ENCODE data around the gene METTL17.
"Not testable (repeated sequence)": the region's sequence is repeated elsewhere in the genome, so short reads cannot be mapped to it uniquely, and the experiment has no call there.

METTL17 gene

GRCh38 chr14:20989787-20990600 lies at the start of gene METTL17:
TSS of gene METTL17 (plus strand) at chr14:20989980. CDS start at chr14:20990003, 23 bp downstream.
- Mint-ChIP-seq H3K4me1 (peaks cover 41% of the 10 kb centered on the region), H3K9me3 (no peaks in the 10 kb centered on the region), H3K36me3 (peaks cover 32% of the 10 kb centered on the region), H3K4me3 (peak within 1 kb of the TSS; percentile 90), H3K27ac (peak within 1 kb of the TSS; percentile 82), H3K27me3 (no peaks in the 10 kb centered on the region)
- peak; percentile 93 for DNase-seq
- CTCF ChIA-PET = interaction anchor here (1.4 kb wide), 1 partner anchor 19 kb away, joined by 8 read pairs; no protein-coding TSS in a partner anchor

- H3K27ac Mint-ChIP-seq, H3K9me3 Mint-ChIP-seq, H3K36me3 Mint-ChIP-seq, DNase-seq, CTCF ChIA-PET, H3K4me1 Mint-ChIP-seq, H3K4me3 Mint-ChIP-seq: not testable (repeated sequence)
- peaks cover 29% of the 10 kb centered on the region for H3K27me3 Mint-ChIP-seq
Measured at GRCh38 chr14:20945146-20945545, 44.6 kb upstream of the METTL17 start.

GRCh38 chr14:20946707-20947106 lies 43.1 kb upstream of the METTL17 start:
- H3K9me3 Mint-ChIP-seq, H3K27ac Mint-ChIP-seq, DNase-seq, H3K36me3 Mint-ChIP-seq, H3K4me1 Mint-ChIP-seq, CTCF ChIA-PET, H3K4me3 Mint-ChIP-seq: not testable (repeated sequence)
- peaks cover 27% of the 10 kb centered on the region for H3K27me3 Mint-ChIP-seq

- CTCF ChIA-PET = interaction anchor here (3.0 kb wide), 1 partner anchor 16 kb away, joined by 13 read pairs; no protein-coding TSS in a partner anchor
- H3K27ac Mint-ChIP-seq, H3K4me3 Mint-ChIP-seq: not testable (repeated sequence)
Measured at GRCh38 chr14:20954736-20955537, 34.8 kb upstream of the METTL17 start, which contains the start of gene RNASE2. TSS of gene RNASE2 (plus strand) at chr14:20955487. CDS start at chr14:20955772, 285 bp downstream.

GRCh38 chr14:20955538-20955873 lies 34.3 kb upstream of the METTL17 start:
- H3K27ac Mint-ChIP-seq, H3K4me3 Mint-ChIP-seq: not testable (repeated sequence)
- CTCF ChIA-PET = interaction anchor here (0.9 to 3.0 kb wide), 2 partner anchors 15 to 82 kb away, joined by 3 to 13 read pairs; no protein-coding TSS in a partner anchor

More at GRCh38 chr14:20954736-20955537, 34.8 kb upstream of the METTL17 start, which contains the start of gene RNASE2:
- not testable (repeated sequence) for H3K36me3 Mint-ChIP-seq, H3K9me3 Mint-ChIP-seq, DNase-seq
- Mint-ChIP-seq H3K27me3 (peaks cover 18% of the 10 kb centered on the region), H3K4me1 (peaks cover 16% of the 10 kb centered on the region)

GRCh38 chr14:20956376-20956976 lies 33.3 kb upstream of the METTL17 start:
- H3K27ac Mint-ChIP-seq = no peak overlapping the region
- no peaks in the 10 kb centered on the region for H3K9me3 Mint-ChIP-seq
- H3K27me3 Mint-ChIP-seq = peaks cover 16% of the 10 kb centered on the region
- H3K4me1 Mint-ChIP-seq = peaks cover 28% of the 10 kb centered on the region
- H3K4me3 Mint-ChIP-seq = no peak overlapping the region
- H3K36me3 Mint-ChIP-seq = no peaks in the 10 kb centered on the region
- no peak for DNase-seq
- CTCF ChIA-PET = interaction anchor here (0.9 to 3.0 kb wide), 3 partner anchors 14 to 97 kb away, joined by 3 to 13 read pairs (median 4); no protein-coding TSS in a partner anchor

More at GRCh38 chr14:20955538-20955873, 34.3 kb upstream of the METTL17 start:
- not testable (repeated sequence) for H3K36me3 Mint-ChIP-seq, H3K9me3 Mint-ChIP-seq, DNase-seq
- Mint-ChIP-seq H3K27me3 (peaks cover 16% of the 10 kb centered on the region), H3K4me1 (peaks cover 19% of the 10 kb centered on the region)

GRCh38 chr14:20958946-20959345 lies 30.8 kb upstream of the METTL17 start:
- not testable (repeated sequence) for H3K27ac Mint-ChIP-seq, H3K36me3 Mint-ChIP-seq, H3K9me3 Mint-ChIP-seq, DNase-seq, H3K4me3 Mint-ChIP-seq
- Mint-ChIP-seq H3K4me1 (peaks cover 31% of the 10 kb centered on the region), H3K27me3 (peaks cover 17% of the 10 kb centered on the region)
- CTCF ChIA-PET = interaction anchor here (2.9 kb wide), 1 partner anchor 12 kb away, joined by 17 read pairs; no protein-coding TSS in a partner anchor

GRCh38 chr14:20969336-20969735 lies 20.4 kb upstream of the METTL17 start:
- H3K27me3 Mint-ChIP-seq = peaks cover 70% of the 10 kb centered on the region
- CTCF ChIA-PET = interaction anchor here (0.7 to 3.5 kb wide), 5 partner anchors 14 to 209 kb away, joined by 3 to 57 read pairs (median 13); partner anchors contain the start of gene RNASE2
- no peaks in the 10 kb centered on the region for H3K9me3 Mint-ChIP-seq
- DNase-seq = no peak
- H3K4me1 Mint-ChIP-seq = peaks cover 16% of the 10 kb centered on the region
- no peak overlapping the region for H3K4me3 Mint-ChIP-seq
- H3K36me3 Mint-ChIP-seq = no peaks in the 10 kb centered on the region
- H3K27ac Mint-ChIP-seq = no peak overlapping the region

- CTCF ChIA-PET = interaction anchor here (0.6 to 3.5 kb wide), 30 partner anchors 8 to 1796 kb away, joined by 3 to 57 read pairs (median 6); partner anchors contain the start of genes OXA1L, RNASE2 and RNASE4
- H3K36me3 Mint-ChIP-seq = no peaks in the 10 kb centered on the region
- no peak for DNase-seq
- peak overlapping the region; percentile 84 for H3K4me3 Mint-ChIP-seq
- peaks cover 16% of the 10 kb centered on the region for H3K4me1 Mint-ChIP-seq
- no peaks in the 10 kb centered on the region for H3K9me3 Mint-ChIP-seq
- peaks cover 63% of the 10 kb centered on the region for H3K27me3 Mint-ChIP-seq
- no peak overlapping the region for H3K27ac Mint-ChIP-seq
Measured at GRCh38 chr14:20970647-20970982, 19.2 kb upstream of the METTL17 start.

- Mint-ChIP-seq H3K4me3 (peak overlapping the region; percentile 84), H3K4me1 (peaks cover 16% of the 10 kb centered on the region), H3K27ac (peak overlapping the region; percentile 39)
Measured at GRCh38 chr14:20970983-20971704, 18.6 kb upstream of the METTL17 start.

GRCh38 chr14:20971705-20972021 lies 18.1 kb upstream of the METTL17 start:
- Mint-ChIP-seq H3K36me3 (no peaks in the 10 kb centered on the region), H3K27me3 (peaks cover 55% of the 10 kb centered on the region), H3K4me1 (peaks cover 16% of the 10 kb centered on the region), H3K4me3 (peak overlapping the region; percentile 84), H3K27ac (no peak overlapping the region), H3K9me3 (no peaks in the 10 kb centered on the region)
- CTCF ChIA-PET = interaction anchor here (0.6 to 3.5 kb wide), 27 partner anchors 7 to 280 kb away, joined by 3 to 57 read pairs (median 7); partner anchors contain the start of gene RNASE2
- no peak for DNase-seq

More at GRCh38 chr14:20970983-20971704, 18.6 kb upstream of the METTL17 start:
- peaks cover 58% of the 10 kb centered on the region for H3K27me3 Mint-ChIP-seq
- CTCF ChIA-PET = interaction anchor here (0.6 to 3.5 kb wide), 34 partner anchors 8 to 1796 kb away, joined by 3 to 57 read pairs (median 5); partner anchors contain the start of genes OXA1L, RNASE2 and RNASE4
- peak; percentile 84 for DNase-seq
- H3K9me3 Mint-ChIP-seq = no peaks in the 10 kb centered on the region
- H3K36me3 Mint-ChIP-seq = no peaks in the 10 kb centered on the region

GRCh38 chr14:20973501-20973900 lies 16.3 kb upstream of the METTL17 start:
- Mint-ChIP-seq H3K36me3 (no peaks in the 10 kb centered on the region), H3K27me3 (peaks cover 45% of the 10 kb centered on the region), H3K9me3 (no peaks in the 10 kb centered on the region), H3K4me3 (no peak overlapping the region), H3K4me1 (peaks cover 16% of the 10 kb centered on the region), H3K27ac (no peak overlapping the region)
- DNase-seq = no peak
- CTCF ChIA-PET = interaction anchor here (0.8 to 2.8 kb wide), 7 partner anchors 10 to 131 kb away, joined by 3 to 10 read pairs (median 4); no protein-coding TSS in a partner anchor

- Mint-ChIP-seq H3K4me3 (no peak overlapping the region), H3K27ac (no peak overlapping the region), H3K4me1 (peaks cover 7% of the 10 kb centered on the region), H3K9me3 (no peaks in the 10 kb centered on the region), H3K27me3 (peaks cover 40% of the 10 kb centered on the region), H3K36me3 (no peaks in the 10 kb centered on the region)
- CTCF ChIA-PET = no interaction called here
- DNase-seq = no peak
Measured at GRCh38 chr14:20976291-20976690, 13.5 kb upstream of the METTL17 start.
